K562 (cell line): ENCODE results near the gene YIPF1. TPM values are rescaled to one million over a fixed set of nuclear protein-coding genes. Genes with fewer than 3 reads are reported as not detected.

Experiments
- CCAR2 ChIP-seq: fragments of 200-400 bp; formaldehyde crosslinking; IDR thresholded peaks from 2 replicates; pipeline ENCODE4 v1.6.1; 2017; ENCODE audit warnings: mild to moderate bottlenecking, low read depth, low read length
- CEBPZ ChIP-seq: fragments of 150-350 bp; IDR thresholded peaks from 2 replicates; pipeline ENCODE4 v1.6.1; 2014; ENCODE audit warnings: low read depth, mild to moderate bottlenecking, low read length, borderline replicate concordance
- CHD1 ChIP-seq: fragments of 200-600 bp; sonication (generic); IDR thresholded peaks from one replicate; pipeline ENCODE4 v1.6.1; 2012; ENCODE audit warnings: mild to moderate bottlenecking, moderate library complexity, low read length, inconsistent platforms
- CREB3 ChIP-seq: fragments of 450-650 bp; conservative IDR thresholded peaks from 2 replicates; pipeline ENCODE4 v1.6.1; 2016; ENCODE audit warnings: missing genetic modification characterization, low read depth, mild to moderate bottlenecking, missing compliant biosample characterization, moderate library complexity
- CTCFL ChIP-seq: IDR thresholded peaks from 2 replicates; pipeline ENCODE4 v1.6.1; 2011; ENCODE audit warnings: borderline replicate concordance, low read depth, mild to moderate bottlenecking, moderate library complexity, low read length; ENCODE audit not compliant: insufficient read depth, poor library complexity, severe bottlenecking
- FOXP4 ChIP-seq: sonication (generic); formaldehyde crosslinking; IDR thresholded peaks from 2 replicates; pipeline ENCODE4 v1.8.0; 2022; ENCODE audit warnings: mild to moderate bottlenecking, missing genetic modification reagents, borderline replicate concordance
- HSF4 ChIP-seq: fragments of 250-450 bp; sonication (Bioruptor Pico); IDR thresholded peaks from 2 replicates; pipeline ENCODE4 v2.1.2; 2022; ENCODE audit warnings: mild to moderate bottlenecking, moderate library complexity, borderline replicate concordance
- KAT2B ChIP-seq: IDR thresholded peaks from one replicate; pipeline ENCODE4 v1.6.1; 2012; ENCODE audit warnings: low read depth, mild to moderate bottlenecking, control low read depth, inconsistent platforms, low read length, moderate library complexity
- NELFE ChIP-seq: IDR thresholded peaks from 2 replicates; pipeline ENCODE4 v1.6.1; 2011; ENCODE audit warnings: mild to moderate bottlenecking; ENCODE audit not compliant: insufficient read depth, insufficient read length
- NR2C2 ChIP-seq, 2 experiments: fragments of 200-800 bp in 1 of 2; sonication (Bioruptor generic) in 1 of 2; sonication (generic) in 1 of 2; formaldehyde crosslinking in 1 of 2; IDR thresholded peaks; 2 replicates each; pipeline versions ENCODE4 v1.6.1 to v1.8.0; 2016 to 2022; ENCODE audit warnings: mild to moderate bottlenecking in 1 of 2, missing compliant biosample characterization in 1 of 2, missing genetic modification characterization in 1 of 2, missing genetic modification reagents in 1 of 2
- PHTF2 ChIP-seq: fragments of 250-450 bp; sonication (Bioruptor Pico); IDR thresholded peaks from 2 replicates; pipeline ENCODE4 v1.5.0; 2021; ENCODE audit warnings: mild to moderate bottlenecking
- POLR2AphosphoS5 ChIP-seq: IDR thresholded peaks from 2 replicates; pipeline ENCODE4 v1.6.1; 2011; ENCODE audit warnings: mild to moderate bottlenecking, low read depth, low read length, moderate library complexity; ENCODE audit not compliant: control insufficient read depth, insufficient read depth
- POLR3G ChIP-seq: IDR thresholded peaks from 2 replicates; pipeline ENCODE4 v1.6.1; 2011; ENCODE audit not compliant: insufficient read length, insufficient replicate concordance; ENCODE audit errors: extremely low read depth
- RB1 ChIP-seq: fragments of 450-650 bp; IDR thresholded peaks from 2 replicates; pipeline ENCODE4 v1.6.1; 2017; ENCODE audit warnings: low read depth, mild to moderate bottlenecking
- SMARCC2 ChIP-seq: fragments of 450-650 bp; IDR thresholded peaks from 2 replicates; pipeline ENCODE4 v1.6.1; 2017; ENCODE audit warnings: antibody characterized with exemption, moderate library complexity, mild to moderate bottlenecking, low read depth
- STAT5A ChIP-seq: IDR thresholded peaks from 2 replicates; pipeline ENCODE4 v1.6.1; 2012; ENCODE audit warnings: low read length, inconsistent platforms, borderline replicate concordance
- STAT5B ChIP-seq: fragments of 250-450 bp; sonication (Bioruptor Pico); IDR thresholded peaks from 2 replicates; pipeline ENCODE4 v1.8.0; 2021; ENCODE audit warnings: mild to moderate bottlenecking, inconsistent platforms
- TEAD2 ChIP-seq: fragments of 450-650 bp; IDR thresholded peaks from 2 replicates; pipeline ENCODE4 v1.6.1; 2016; ENCODE audit warnings: missing genetic modification characterization, control low read depth, missing compliant biosample characterization
- THRAP3 ChIP-seq: fragments of 450-650 bp; IDR thresholded peaks from 2 replicates; pipeline ENCODE4 v1.6.1; 2016; ENCODE audit warnings: mild to moderate bottlenecking, inconsistent platforms, borderline replicate concordance
- ZNF282 ChIP-seq: sonication (generic); formaldehyde crosslinking; IDR thresholded peaks from 2 replicates; pipeline ENCODE4 v1.8.1; 2023; ENCODE audit warnings: missing genetic modification reagents
- polyA plus RNA-seq, 8 experiments: library from polyadenylated mRNA; depleted of rRNA in 4 of 8; stranded (reverse) in 5 of 8; unstranded in 3 of 8; fragments of >200 nt; fragmentation: Nextera tagmentation in 2 of 8; fragmentation: Illumina TruSeq in 1 of 8; extraction: Ambion mirVana in 2 of 8; extraction: Trizol in 1 of 8; gene quantifications; 2 replicates each; pipeline versions ENCODE4 v1.2.1 to v1.2.3, GENCODE V29; 2011 to 2014; ENCODE audit warnings: inconsistent platforms in 1 of 8, missing spikeins in 1 of 8
- total RNA-seq, 7 experiments: library from RNA; depleted of rRNA in 6 of 7; stranded (reverse); fragments of >200 nt in 6 of 7; fragmentation: Illumina TruSeq in 2 of 7; extraction: Trizol in 2 of 7; gene quantifications; 2 replicates each; pipeline versions ENCODE4 v1.2.1 to v1.2.3, GENCODE V29; 2011 to 2021; ENCODE audit warnings: low replicate concordance in 1 of 7

Gene YIPF1
- total and polyA plus RNA-seq, 9 of the 15 experiments (the other 6 are each of a cell fraction or from before 2014, with no cell fraction given), result 11.5 to 37.5 (median 19.2) TPM

- TF ChIP-seq FOXP4 (no peak), THRAP3 (no peak), POLR3G (no peak), ZNF282 (CRISPR knock-in tag) (no peak), PHTF2 (CRISPR knock-in tag) (no peak), HSF4 (CRISPR knock-in tag) (no peak), CEBPZ (no peak), POLR2AphosphoS5 (no peak), CTCFL (no peak), TEAD2 (tag) (0 out of 2 replicates have a peak, but pooled peaks have one; percentile 57), RB1 (no peak), CHD1 (no peak), NELFE (no peak), CREB3 (0 out of 2 replicates have a peak, but pooled peaks have one; percentile 43), STAT5B (CRISPR knock-in tag) (no peak), SMARCC2 (no peak), KAT2B (no peak), STAT5A (no peak; the same call in 1 of the 2 replicates), NR2C2 (CRISPR knock-in tag; IDR thresholded peaks at IDR 0.05) (no peak; the same call in 1 of the 2 replicates), NR2C2 (tag; IDR thresholded peaks at IDR 0.05) (peak; percentile 88), CCAR2 (no peak)
These were observed 51.0 kb downstream of the YIPF1 start (continued) for GRCh38 chr1:53838654-53838974.
